Measurements from ENCODE around the gene RHOA.

RHOA gene

GRCh38 chr3:49427586-49427985 lies 15.8 kb upstream of the RHOA start:
- peak overlapping the region; percentile 38; the same call in 1 of the 2 replicates for H3K27ac ChIP-seq (ENCODE audit: low read depth, low read length)
- peaks cover 5% of the 10 kb centered on the region for H3K4me1 ChIP-seq (ENCODE audit: control insufficient read depth, insufficient read depth, low read length, unreplicated experiment)
- H3K27me3 ChIP-seq (ENCODE audit: insufficient read depth, low read length), result no peaks in the 10 kb centered on the region
- no peak overlapping the region for H3K4me3 ChIP-seq (ENCODE audit: low read depth, low read length)
- H3K36me3 ChIP-seq (ENCODE audit: insufficient read depth, low read length), result no peaks in the 10 kb centered on the region
- H2AFZ ChIP-seq (ENCODE audit: low read length, unreplicated experiment), result no peak overlapping the region
- H3K79me2 ChIP-seq (ENCODE audit: control insufficient read depth, insufficient read depth, low read length, unreplicated experiment), result no peaks in the 10 kb centered on the region

GRCh38 chr3:49424816-49425215 lies 13.0 kb upstream of the RHOA start:
- H3K27me3 ChIP-seq (ENCODE audit: insufficient read depth, low read length), result no peaks in the 10 kb centered on the region
- H2AFZ ChIP-seq (ENCODE audit: low read length, unreplicated experiment), result no peak overlapping the region
- H3K79me2 ChIP-seq (ENCODE audit: control insufficient read depth, insufficient read depth, low read length, unreplicated experiment), result no peaks in the 10 kb centered on the region
- no peak overlapping the region for H3K4me3 ChIP-seq (ENCODE audit: low read depth, low read length)
- 0 out of 2 replicates have a peak, but pooled peaks cover 5% of the 10 kb centered on the region for H3K36me3 ChIP-seq (ENCODE audit: insufficient read depth, low read length)
- H3K4me1 ChIP-seq (ENCODE audit: control insufficient read depth, insufficient read depth, low read length, unreplicated experiment), result peaks cover 22% of the 10 kb centered on the region
- H3K27ac ChIP-seq (ENCODE audit: low read depth, low read length), result no peak overlapping the region

DNA sequence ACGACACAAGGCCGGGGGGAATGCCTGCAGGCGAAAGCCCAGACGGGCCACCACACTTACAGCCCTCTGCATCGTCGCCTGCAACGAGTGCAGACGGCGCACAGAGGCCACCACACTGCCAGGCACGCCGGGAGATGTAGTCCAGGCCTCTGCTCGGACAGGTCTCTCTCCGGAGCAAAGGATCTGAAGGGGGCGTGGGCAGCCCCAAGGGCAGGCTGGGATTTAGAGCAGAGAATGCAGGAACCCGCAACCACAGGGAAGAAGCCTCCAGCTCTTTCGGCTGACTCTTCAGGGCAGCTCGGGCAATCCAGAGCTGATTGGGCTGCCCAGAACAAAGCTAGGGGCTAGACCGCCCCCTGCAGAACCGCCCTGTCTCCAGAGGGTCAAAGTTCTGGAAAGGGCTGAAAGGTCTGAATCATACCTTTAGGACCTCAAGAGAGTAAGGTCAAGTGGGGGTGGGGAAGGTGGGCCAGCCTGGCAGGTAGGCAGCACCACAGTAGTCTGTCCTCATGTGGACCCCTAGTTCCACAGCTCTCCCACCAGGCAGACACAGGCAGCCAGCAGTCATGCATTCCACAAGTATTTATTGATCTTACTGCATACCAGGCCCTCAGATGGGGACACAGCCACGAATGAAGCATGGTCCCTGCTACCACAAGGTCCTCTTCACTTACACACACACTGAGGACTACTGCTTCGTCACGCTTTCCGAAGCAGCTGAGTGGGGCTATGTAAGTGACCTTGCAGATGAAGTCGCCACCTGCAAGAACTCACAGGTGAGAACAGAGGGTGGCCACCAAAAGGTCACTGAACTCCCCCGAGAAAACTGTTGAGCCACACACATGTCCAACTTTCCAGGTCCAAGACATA lies 10.8 kb upstream of the RHOA start, which contains the start of gene AMT:
Gene AMT, minus strand, starts transcription at position 95 of the 870 bp plus-strand sequence. Its CDS starts 23 bp downstream, at position 72.
- H3K4me1 ChIP-seq (ENCODE audit: control insufficient read depth, insufficient read depth, low read length, unreplicated experiment), result peaks cover 17% of the 10 kb centered on the region
- no peak within 1 kb of the TSS for H2AFZ ChIP-seq (ENCODE audit: low read length, unreplicated experiment)
- H3K4me3 ChIP-seq (ENCODE audit: low read depth, low read length), result no peak within 1 kb of the TSS
- no peaks in the 10 kb centered on the region for H3K79me2 ChIP-seq (ENCODE audit: control insufficient read depth, insufficient read depth, low read length, unreplicated experiment)
- H3K27me3 ChIP-seq (ENCODE audit: insufficient read depth, low read length), result no peaks in the 10 kb centered on the region
- peak within 1 kb of the TSS; percentile 74 for H3K27ac ChIP-seq (ENCODE audit: low read depth, low read length)
- H3K36me3 ChIP-seq (ENCODE audit: insufficient read depth, low read length), result 0 out of 2 replicates have a peak, but pooled peaks cover 8% of the 10 kb centered on the region

- Histone ChIP-seq H3K27me3 (ENCODE audit: insufficient read depth, low read length) (no peaks in the 10 kb centered on the region), H3K27ac (ENCODE audit: low read depth, low read length) (peak overlapping the region; percentile 74), H2AFZ (ENCODE audit: low read length, unreplicated experiment) (no peak overlapping the region), H3K36me3 (ENCODE audit: insufficient read depth, low read length) (peaks cover 11% of the 10 kb centered on the region; the same call in 1 of the 2 replicates), H3K4me3 (ENCODE audit: low read depth, low read length) (no peak overlapping the region), H3K79me2 (ENCODE audit: control insufficient read depth, insufficient read depth, low read length, unreplicated experiment) (no peaks in the 10 kb centered on the region), H3K4me1 (ENCODE audit: control insufficient read depth, insufficient read depth, low read length, unreplicated experiment) (peaks cover 17% of the 10 kb centered on the region)
These were observed 10.2 kb upstream of the RHOA start for GRCh38 chr3:49421890-49422378.

GRCh38 chr3:49417516-49418120 lies 5.8 kb upstream of the RHOA start:
- Histone ChIP-seq H3K27me3 (ENCODE audit: insufficient read depth, low read length) (no peaks in the 10 kb centered on the region), H3K79me2 (ENCODE audit: control insufficient read depth, insufficient read depth, low read length, unreplicated experiment) (peaks cover 19% of the 10 kb centered on the region), H3K4me3 (ENCODE audit: low read depth, low read length) (no peak overlapping the region), H3K36me3 (ENCODE audit: insufficient read depth, low read length) (peaks cover 24% of the 10 kb centered on the region; the same call in 1 of the 2 replicates), H3K4me1 (ENCODE audit: control insufficient read depth, insufficient read depth, low read length, unreplicated experiment) (peaks cover 41% of the 10 kb centered on the region), H3K27ac (ENCODE audit: low read depth, low read length) (no peak overlapping the region), H2AFZ (ENCODE audit: low read length, unreplicated experiment) (no peak overlapping the region)

DNA sequence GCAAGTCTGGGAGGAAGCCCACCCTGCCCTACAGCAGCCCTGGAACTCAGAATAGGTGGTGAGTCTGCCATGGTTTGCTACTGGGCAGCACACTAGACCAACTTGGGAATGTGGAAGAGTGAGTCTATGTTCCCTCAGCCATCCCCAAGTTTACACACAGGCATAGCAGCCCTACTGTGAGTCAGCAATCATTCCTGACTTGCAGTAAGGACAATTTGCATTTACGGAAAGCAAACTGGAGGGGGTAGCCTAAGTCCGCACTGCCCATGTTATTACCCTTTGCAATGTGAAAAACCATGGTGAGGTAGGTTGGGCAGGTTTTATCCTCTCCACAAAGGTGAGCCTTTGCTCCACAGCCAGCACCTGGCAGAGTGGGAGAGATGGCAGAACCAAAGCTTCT lies 5.1 kb upstream of the RHOA start:
- Histone ChIP-seq H3K4me3 (ENCODE audit: low read depth, low read length) (no peak overlapping the region), H3K27me3 (ENCODE audit: insufficient read depth, low read length) (no peaks in the 10 kb centered on the region), H3K27ac (ENCODE audit: low read depth, low read length) (no peak overlapping the region), H3K4me1 (ENCODE audit: control insufficient read depth, insufficient read depth, low read length, unreplicated experiment) (peaks cover 41% of the 10 kb centered on the region), H2AFZ (ENCODE audit: low read length, unreplicated experiment) (no peak overlapping the region), H3K36me3 (ENCODE audit: insufficient read depth, low read length) (peaks cover 24% of the 10 kb centered on the region; the same call in 1 of the 2 replicates), H3K79me2 (ENCODE audit: control insufficient read depth, insufficient read depth, low read length, unreplicated experiment) (peaks cover 23% of the 10 kb centered on the region)

GRCh38 chr3:49415931-49416601 lies 4.3 kb upstream of the RHOA start:
- no peaks in the 10 kb centered on the region for H3K27me3 ChIP-seq (ENCODE audit: insufficient read depth, low read length)
- peaks cover 36% of the 10 kb centered on the region for H3K4me1 ChIP-seq (ENCODE audit: control insufficient read depth, insufficient read depth, low read length, unreplicated experiment)
- H3K36me3 ChIP-seq (ENCODE audit: insufficient read depth, low read length), result peaks cover 24% of the 10 kb centered on the region; the same call in 1 of the 2 replicates
- peaks cover 30% of the 10 kb centered on the region for H3K79me2 ChIP-seq (ENCODE audit: control insufficient read depth, insufficient read depth, low read length, unreplicated experiment)
- H3K4me3 ChIP-seq (ENCODE audit: low read depth, low read length), result no peak overlapping the region
- no peak overlapping the region for H2AFZ ChIP-seq (ENCODE audit: low read length, unreplicated experiment)
- H3K27ac ChIP-seq (ENCODE audit: low read depth, low read length), result 0 out of 2 replicates have a peak overlapping the region, but pooled peaks have one; percentile 17

DNA sequence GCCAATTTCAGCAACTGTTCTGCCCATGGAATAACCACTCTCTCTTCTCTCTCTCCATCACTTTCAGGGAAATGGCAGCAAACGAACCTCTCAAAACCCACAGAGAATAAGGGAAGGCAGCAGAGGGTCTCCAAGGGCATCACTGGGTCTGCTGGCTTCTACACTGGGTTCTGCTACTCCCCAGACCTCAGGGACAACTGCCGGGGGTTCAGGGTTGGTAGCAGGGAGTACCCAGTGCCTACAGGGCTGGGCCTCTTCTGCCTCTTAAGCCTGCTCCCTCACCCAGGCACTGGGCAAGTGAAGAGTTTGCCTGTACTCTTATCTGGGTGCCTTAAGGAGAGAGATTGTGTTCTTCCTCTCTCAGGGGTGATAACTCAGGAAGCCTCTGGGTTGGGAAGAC lies 3.0 kb upstream of the RHOA start:
- Histone ChIP-seq H3K27ac (ENCODE audit: low read depth, low read length) (no peak overlapping the region), H2AFZ (ENCODE audit: low read length, unreplicated experiment) (no peak overlapping the region), H3K36me3 (ENCODE audit: insufficient read depth, low read length) (peaks cover 19% of the 10 kb centered on the region; the same call in 1 of the 2 replicates), H3K27me3 (ENCODE audit: insufficient read depth, low read length) (no peaks in the 10 kb centered on the region), H3K4me3 (ENCODE audit: low read depth, low read length) (no peak overlapping the region), H3K4me1 (ENCODE audit: control insufficient read depth, insufficient read depth, low read length, unreplicated experiment) (peaks cover 28% of the 10 kb centered on the region), H3K79me2 (ENCODE audit: control insufficient read depth, insufficient read depth, low read length, unreplicated experiment) (peaks cover 44% of the 10 kb centered on the region)

GRCh38 chr3:49413338-49413734 lies 1.6 kb upstream of the RHOA start:
- Histone ChIP-seq H3K79me2 (ENCODE audit: control insufficient read depth, insufficient read depth, low read length, unreplicated experiment) (peaks cover 58% of the 10 kb centered on the region), H3K27ac (ENCODE audit: low read depth, low read length) (no peak overlapping the region), H2AFZ (ENCODE audit: low read length, unreplicated experiment) (no peak overlapping the region), H3K36me3 (ENCODE audit: insufficient read depth, low read length) (peaks cover 17% of the 10 kb centered on the region; the same call in 1 of the 2 replicates), H3K27me3 (ENCODE audit: insufficient read depth, low read length) (no peaks in the 10 kb centered on the region), H3K4me1 (ENCODE audit: control insufficient read depth, insufficient read depth, low read length, unreplicated experiment) (peaks cover 36% of the 10 kb centered on the region), H3K4me3 (ENCODE audit: low read depth, low read length) (peak overlapping the region; percentile 100)

GRCh38 chr3:49412632-49413337 lies 1.0 kb upstream of the RHOA start:
- peak overlapping the region; percentile 86 for H2AFZ ChIP-seq (ENCODE audit: low read length, unreplicated experiment)
- peaks cover 63% of the 10 kb centered on the region for H3K79me2 ChIP-seq (ENCODE audit: control insufficient read depth, insufficient read depth, low read length, unreplicated experiment)
- H3K36me3 ChIP-seq (ENCODE audit: insufficient read depth, low read length), result peaks cover 17% of the 10 kb centered on the region; the same call in 1 of the 2 replicates
- peak overlapping the region; percentile 100 for H3K4me3 ChIP-seq (ENCODE audit: low read depth, low read length)
- peaks cover 40% of the 10 kb centered on the region for H3K4me1 ChIP-seq (ENCODE audit: control insufficient read depth, insufficient read depth, low read length, unreplicated experiment)
- no peaks in the 10 kb centered on the region for H3K27me3 ChIP-seq (ENCODE audit: insufficient read depth, low read length)
- H3K27ac ChIP-seq (ENCODE audit: low read depth, low read length), result peak overlapping the region; percentile 68
